T-helper 2 cell treated with Interferon-gamma antibody and Interleukin-4, amounts not matched to agents 100 ng/mL and 5 ng/mL, for 36 hours (primary cell): ENCODE results near the gene SYNE1. TPM values are rescaled to one million over a fixed set of nuclear protein-coding genes. Genes with fewer than 3 reads are reported as not detected.

Source experiments
- intact Hi-C: fragments of 100-400 bp; cut with micrococcal nuclease; formaldehyde crosslinking; loops from one replicate; pipeline ENCODE4 v1.15.1; 2023
- total RNA-seq: library from RNA; stranded (reverse); gene quantifications from 2 replicates; pipeline ENCODE4 v1.2.3, GENCODE V29; 2022

SYNE1 gene
- total RNA-seq, 1 donor from 2014 or later, result 55.0 TPM

- intact Hi-C loops, result loop anchor here (5.0 to 10.0 kb wide), 2 partner anchors 443 to 675 kb away; no protein-coding TSS in a partner anchor
These were observed 517.3 kb downstream of the SYNE1 start for GRCh38 chr6:152119831-152120230.

- intact Hi-C loops, result no loop called here
These were observed 518.5 kb downstream of the SYNE1 start for GRCh38 chr6:152118678-152119077.

GRCh38 chr6:152118224-152118623 lies 518.9 kb downstream of the SYNE1 start:
- intact Hi-C loops, result no loop called here

DNA sequence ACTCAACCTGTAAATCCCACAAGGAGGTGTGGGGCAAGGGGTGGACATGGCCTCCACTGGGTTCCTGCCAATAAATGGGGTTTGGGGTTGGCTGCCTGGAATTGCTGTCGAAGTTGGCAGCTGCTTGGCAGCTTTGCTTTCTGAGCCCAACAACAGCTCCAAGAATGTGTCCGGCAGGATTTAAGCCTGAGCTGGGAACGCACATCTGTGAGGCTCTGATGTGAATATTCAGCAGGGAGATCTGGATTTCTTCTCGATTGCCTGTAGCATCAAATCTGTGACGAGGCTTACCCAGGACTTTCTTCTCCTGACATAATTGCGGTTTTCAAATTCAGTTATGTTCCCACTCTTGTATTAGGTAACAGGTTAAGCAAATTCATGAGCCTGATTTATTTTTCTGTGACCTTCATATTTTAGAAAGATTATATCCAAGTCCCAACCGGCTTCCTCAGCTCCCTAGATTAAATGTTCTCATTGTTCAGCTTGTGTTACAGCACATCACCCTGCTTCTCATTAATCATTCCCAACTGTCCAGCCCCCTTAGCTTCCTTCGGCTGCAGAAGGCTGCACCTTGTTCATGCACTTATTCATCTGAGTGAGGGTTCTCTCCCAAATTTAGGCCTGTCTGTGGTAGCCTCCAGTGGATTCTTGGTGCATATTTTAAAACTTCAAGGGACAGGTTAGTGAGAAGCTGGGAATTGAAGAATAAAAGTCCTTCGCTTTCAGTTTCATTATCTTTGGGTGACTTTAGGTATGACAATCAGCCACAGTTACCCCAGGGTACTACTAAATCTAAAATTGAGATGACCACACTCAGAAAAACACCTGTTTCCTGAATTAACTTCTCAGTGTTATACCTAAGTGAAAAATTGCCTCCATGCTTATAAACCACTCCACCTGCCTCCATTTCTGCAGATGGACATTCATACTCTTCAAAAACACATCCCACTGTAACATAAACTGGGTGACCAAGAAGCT lies 519.7 kb downstream of the SYNE1 start:
- intact Hi-C loops, result no loop called here

GRCh38 chr6:152112491-152113261 lies 524.5 kb downstream of the SYNE1 start:
- intact Hi-C loops, result no loop called here

- intact Hi-C loops, result no loop called here
These were observed 526.0 kb downstream of the SYNE1 start for GRCh38 chr6:152110886-152111820.

DNA sequence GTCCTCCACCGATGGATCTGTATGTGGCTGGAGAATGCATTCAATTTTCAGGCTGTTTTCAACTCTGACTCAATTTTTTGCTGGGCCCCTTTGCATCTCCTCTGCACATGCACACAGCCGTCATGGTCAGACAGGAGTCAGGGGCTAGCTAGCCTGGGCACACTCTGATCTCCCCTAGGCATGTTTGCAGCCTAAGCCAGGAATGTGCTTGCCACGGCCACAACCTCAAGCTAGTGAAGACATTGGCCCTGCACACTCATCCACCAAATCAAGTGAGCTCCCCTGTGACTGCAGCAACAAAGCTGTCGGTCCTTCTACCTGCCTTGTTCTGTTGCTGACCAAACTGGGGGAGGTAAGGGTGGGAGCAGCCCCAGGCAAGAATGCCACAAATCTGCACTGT lies 529.2 kb downstream of the SYNE1 start:
- intact Hi-C loops, result no loop called here

- intact Hi-C loops, result no loop called here
These were observed 537.0 kb downstream of the SYNE1 start for GRCh38 chr6:152100183-152100618.

- intact Hi-C loops, result no loop called here
These were observed 537.5 kb downstream of the SYNE1 start for GRCh38 chr6:152099446-152100182.

DNA sequence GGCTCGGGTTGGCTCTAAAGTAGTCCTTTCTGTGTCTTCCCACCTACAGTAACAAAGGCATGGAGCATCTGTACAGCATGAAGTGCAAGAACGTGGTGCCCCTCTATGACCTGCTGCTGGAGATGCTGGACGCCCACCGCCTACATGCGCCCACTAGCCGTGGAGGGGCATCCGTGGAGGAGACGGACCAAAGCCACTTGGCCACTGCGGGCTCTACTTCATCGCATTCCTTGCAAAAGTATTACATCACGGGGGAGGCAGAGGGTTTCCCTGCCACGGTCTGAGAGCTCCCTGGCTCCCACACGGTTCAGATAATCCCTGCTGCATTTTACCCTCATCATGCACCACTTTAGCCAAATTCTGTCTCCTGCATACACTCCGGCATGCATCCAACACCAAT lies 538.5 kb downstream of the SYNE1 start:
- intact Hi-C loops, result no loop called here

DNA sequence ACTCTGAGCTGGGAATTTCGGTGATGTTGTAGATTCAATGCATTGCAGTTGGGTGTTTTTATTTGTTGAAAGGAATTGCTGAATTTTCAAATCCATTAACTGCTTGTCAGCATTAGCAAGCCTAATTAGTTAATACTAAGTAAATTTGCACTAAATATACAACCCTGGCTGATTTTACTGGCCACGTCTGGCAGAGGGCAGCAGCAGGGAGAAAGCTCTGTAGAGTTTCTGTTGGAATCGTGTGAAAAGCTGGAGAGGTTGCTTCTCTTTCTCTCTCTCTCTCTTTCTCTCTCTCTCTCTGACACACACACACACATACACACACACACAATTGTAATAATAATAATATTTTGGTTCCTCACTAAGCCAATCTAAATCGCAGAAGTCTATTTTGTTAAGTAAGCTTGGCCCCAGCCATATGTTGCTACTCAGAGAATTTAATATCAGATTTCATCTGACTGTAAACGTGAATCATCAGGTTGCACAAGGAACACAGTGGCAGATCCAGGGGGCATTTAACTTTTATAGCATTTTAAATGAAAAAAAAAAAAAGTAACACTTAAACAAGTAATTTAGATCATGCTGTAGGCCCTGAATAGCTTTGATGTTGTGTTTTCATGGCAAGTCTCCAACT lies 540.2 kb downstream of the SYNE1 start:
- intact Hi-C loops, result no loop called here

DNA sequence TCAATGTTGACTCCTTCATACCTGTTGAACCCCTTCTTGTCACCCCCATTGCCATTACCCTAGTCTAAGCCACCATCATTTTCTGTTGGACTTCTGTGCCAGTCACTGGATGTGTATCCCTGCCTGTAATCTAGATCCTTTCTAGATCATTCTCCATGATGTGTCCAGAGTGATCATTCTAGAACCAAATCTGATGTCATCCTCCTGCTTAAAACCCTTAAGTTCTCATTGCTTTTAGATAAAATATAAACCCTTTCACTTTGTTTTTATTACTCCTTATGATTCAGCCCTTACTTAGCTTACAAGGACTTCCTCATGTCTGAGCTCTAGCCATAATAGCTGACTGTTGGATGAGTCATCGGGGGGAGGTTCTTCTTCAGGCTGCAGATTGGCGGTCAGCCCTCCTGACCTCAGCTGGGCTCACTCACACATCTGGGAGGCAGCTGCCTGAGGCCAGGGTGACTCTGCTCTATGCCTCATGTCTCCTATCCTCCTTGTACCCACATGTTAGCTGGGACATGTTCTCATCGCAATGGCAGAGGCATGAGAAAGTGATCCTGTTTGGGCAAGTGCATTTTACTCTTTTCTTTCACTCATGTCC lies 542.1 kb downstream of the SYNE1 start:
- intact Hi-C loops, result no loop called here

GRCh38 chr6:152094276-152094675 lies 542.9 kb downstream of the SYNE1 start:
- intact Hi-C loops, result no loop called here

DNA sequence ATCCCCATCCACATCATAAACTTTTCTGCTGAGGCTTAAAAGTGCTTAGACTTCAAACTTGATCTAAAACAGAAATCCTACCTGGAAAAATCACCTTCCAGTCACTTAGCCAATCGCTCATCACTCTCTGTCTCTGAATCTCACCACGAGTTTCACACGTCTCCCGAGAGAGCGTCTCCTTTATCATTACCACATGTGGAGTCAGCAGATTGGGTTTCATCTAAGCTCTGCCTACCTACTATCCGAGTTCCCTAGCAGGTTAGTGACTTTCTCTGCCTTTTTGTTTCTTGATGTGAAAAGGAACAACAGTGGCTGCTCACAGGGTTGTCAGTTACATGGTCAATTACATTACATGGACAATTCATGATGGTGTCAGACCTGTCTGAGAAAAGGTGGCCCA lies 543.5 kb downstream of the SYNE1 start:
- intact Hi-C loops, result no loop called here

- intact Hi-C loops, result no loop called here
These were observed 545.3 kb downstream of the SYNE1 start for GRCh38 chr6:152091851-152092341.

DNA sequence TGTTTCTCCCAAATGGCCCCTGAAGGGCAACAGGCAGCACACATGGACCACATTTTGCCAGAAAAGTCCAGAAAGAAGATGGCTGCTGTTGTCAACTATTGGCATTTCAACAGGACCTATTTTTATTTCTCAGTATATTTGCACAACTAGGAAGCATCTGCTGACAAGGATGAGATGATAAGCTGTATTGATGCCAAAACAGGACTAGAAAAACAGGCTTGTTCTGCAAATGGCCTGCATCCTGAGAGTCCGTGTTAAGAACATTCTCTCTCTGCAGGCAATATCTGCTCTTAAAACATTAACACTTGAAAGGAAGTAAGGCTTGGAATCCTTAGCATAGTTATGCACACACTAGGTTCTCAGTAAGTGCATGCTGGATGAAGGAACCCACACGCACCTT lies 546.0 kb downstream of the SYNE1 start:
- intact Hi-C loops, result no loop called here

DNA sequence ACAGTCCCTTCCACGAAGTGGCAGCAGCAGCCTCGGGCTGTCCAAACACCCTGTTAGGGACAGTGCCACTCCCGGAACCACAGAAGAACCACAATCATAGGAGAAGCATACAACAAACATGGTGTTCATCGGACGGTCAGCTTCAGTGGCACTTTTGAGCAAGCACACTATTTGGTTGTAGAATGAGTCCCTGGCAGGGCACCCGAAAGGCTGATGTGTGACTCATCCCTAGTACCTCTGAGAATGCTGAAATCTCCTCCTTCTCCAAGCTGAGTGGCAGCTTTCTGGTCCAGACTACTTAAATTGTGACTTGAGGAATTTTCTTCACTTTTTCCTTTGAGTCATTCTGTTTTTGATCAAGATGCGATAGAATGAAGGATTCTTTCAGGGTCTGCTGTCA lies 547.2 kb downstream of the SYNE1 start:
- intact Hi-C loops, result no loop called here

GRCh38 chr6:152087701-152088100 lies 549.5 kb downstream of the SYNE1 start:
- intact Hi-C loops, result no loop called here

- intact Hi-C loops, result no loop called here
These were observed 550.1 kb downstream of the SYNE1 start for GRCh38 chr6:152087096-152087495.
